ENCODE data around the gene LRRC71.

- TF ChIP-seq CTCF (IDR thresholded peaks at IDR 0.05), result no peak
- no peak for TF ChIP-seq EP300 (IDR thresholded peaks at IDR 0.05)
- TF ChIP-seq POLR2A (IDR thresholded peaks at IDR 0.05), result no peak
- TF ChIP-seq POLR2AphosphoS5 (IDR thresholded peaks at IDR 0.05), result no peak
These were observed 26.7 kb downstream of the LRRC71 start for GRCh38 chr1:156947127-156947526.
